Esophagus muscularis mucosa (tissue), 4 donors: Measurements from ENCODE around the gene CTSF. TPM values are rescaled to one million over a fixed set of nuclear protein-coding genes. Genes with fewer than 3 reads are reported as not detected.
A peak's percentile ranks its signal among the peaks of the same experiment; 100 is the strongest.
"Not testable (repeated sequence)": the region's sequence is repeated elsewhere in the genome, so short reads cannot be mapped to it uniquely, and the experiment has no call there.

Source experiments
- DNase-seq: peaks from one replicate; pipeline ENCODE4 v3.0.0-alpha.2; 2017; ENCODE audit errors: extremely low spot score
- H3K27ac ChIP-seq, 4 donors: fragments of 200-600 bp; sonication (generic); replicated peaks in 1 of 4; 1 replicate in 3 of 4; 2 replicates in 1 of 4; pipeline ENCODE4 v1.5.1; 2016 to 2019; ENCODE audit warnings: mild to moderate bottlenecking in 1 of 4
- H3K27me3 ChIP-seq, 4 donors: fragments of 200-600 bp; sonication (generic); one replicate each; pipeline versions ENCODE4 v1.5.1 to v1.6.0; 2016 to 2019
- H3K36me3 ChIP-seq, 4 donors: fragments of 200-600 bp; sonication (generic); one replicate each; pipeline ENCODE4 v1.5.1; 2016 to 2019
- H3K4me1 ChIP-seq, 4 donors: fragments of 200-600 bp; sonication (generic); one replicate each; pipeline ENCODE4 v1.5.1; 2016 to 2019
- H3K4me3 ChIP-seq, 4 donors: fragments of 200-600 bp; sonication (generic); 1 replicate in 2 of 4; 2 replicates in 2 of 4; pipeline ENCODE4 v1.5.1; 2016 to 2019; ENCODE audit warnings: mild to moderate bottlenecking in 4 of 4, moderate library complexity in 1 of 4
- H3K9me3 ChIP-seq, 4 donors: fragments of 200-600 bp; sonication (generic); 1 replicate in 3 of 4; 2 replicates in 1 of 4; pipeline ENCODE4 v1.5.1; 2016 to 2019
- CTCF ChIP-seq, 3 experiments: fragments of 200-600 bp in 2 of 3; fragments of 450-650 bp in 1 of 3; sonication (generic) in 2 of 3; IDR thresholded peaks; one replicate each; pipeline ENCODE4 v1.5.1; 2017 to 2019; ENCODE audit warnings: antibody characterized with exemption in 3 of 3, mild to moderate bottlenecking in 2 of 3, moderate library complexity in 1 of 3
- EP300 ChIP-seq: sonication (generic); formaldehyde crosslinking; IDR thresholded peaks from one replicate; pipeline ENCODE4 v1.6.1; 2017; ENCODE audit warnings: antibody characterized with exemption
- POLR2A ChIP-seq: fragments of 450-650 bp; IDR thresholded peaks from one replicate; pipeline ENCODE4 v1.6.1; 2017; ENCODE audit warnings: antibody characterized with exemption, moderate library complexity, mild to moderate bottlenecking, low read depth
- POLR2AphosphoS5 ChIP-seq, 2 donors: sonication (generic); formaldehyde crosslinking; IDR thresholded peaks; one replicate each; pipeline ENCODE4 v1.6.1; 2017; ENCODE audit warnings: antibody characterized with exemption in 2 of 2
- WGBS: methylation state at CpG from one replicate; pipeline ENCODE4 v1.1.5; 2018; 5-methylcytosine and 5-hydroxymethylcytosine counted together
- intact Hi-C: fragments of 100-400 bp; cut with DNase I; formaldehyde crosslinking; loops from one replicate; pipeline ENCODE4 v1.15.1; 2023
- total RNA-seq, 4 donors: library from RNA; depleted of rRNA; stranded (reverse); fragments of >200 nt; gene quantifications; one replicate each; pipeline versions ENCODE4 v1.1.0 to v1.2.1, GENCODE V29; 2016

Gene CTSF
- total RNA-seq, 4 donors from 2014 or later: 73.1 to 112 (median 96.6) TPM

- intact Hi-C loops: no loop called here
- no peak overlapping the region for H3K27ac ChIP-seq
- H3K36me3 ChIP-seq: no peaks in the 10 kb centered on the region
- TF ChIP-seq POLR2AphosphoS5 (IDR thresholded peaks at IDR 0.05) (no peak), EP300 (no peak), CTCF (IDR thresholded peaks at IDR 0.05) (no peak), POLR2A (no peak)
- DNase-seq: no peak
- no peaks in the 10 kb centered on the region for H3K27me3 ChIP-seq
- peaks cover 15 to 28% (median 22%) of the 10 kb centered on the region in 4 donors for H3K4me1 ChIP-seq
- no peaks in the 10 kb centered on the region for H3K9me3 ChIP-seq
- no peak overlapping the region for H3K4me3 ChIP-seq
- WGBS: 82% methylated on average over 1 of the region's 1 CpG
Measured at GRCh38 chr11:66612458-66612857, 44.1 kb upstream of the CTSF start.

GRCh38 chr11:66609721-66610617, 41.6 kb upstream of the CTSF start:
- Histone ChIP-seq H3K36me3 (peaks cover 8 to 16% (median 14%) of the 10 kb centered on the region in 4 donors), H3K27ac (no peak overlapping the region), H3K9me3 (no peaks in the 10 kb centered on the region), H3K4me1 (peaks cover 16 to 26% (median 23%) of the 10 kb centered on the region in 4 donors), H3K27me3 (no peaks in the 10 kb centered on the region), H3K4me3 (no peak overlapping the region)
- intact Hi-C loops: no loop called here
- no peak for TF ChIP-seq POLR2A
- TF ChIP-seq CTCF (IDR thresholded peaks at IDR 0.05): no peak
- no peak for TF ChIP-seq EP300
- TF ChIP-seq POLR2AphosphoS5 (IDR thresholded peaks at IDR 0.05): no peak
- WGBS: 81% methylated on average over 4 of the region's 4 CpGs
- DNase-seq: no peak

GRCh38 chr11:66607126-66607834, 38.9 kb upstream of the CTSF start:
- 36% methylated on average over 7 of the region's 8 CpGs for WGBS
- Histone ChIP-seq H3K27ac (peak overlapping the region; percentile 84 to 87 (median 86)), H3K4me3 (no peak overlapping the region), H3K9me3 (no peaks in the 10 kb centered on the region), H3K4me1 (peaks cover 20 to 32% (median 26%) of the 10 kb centered on the region in 4 donors), H3K36me3 (peaks cover 8 to 33% (median 27%) of the 10 kb centered on the region in 4 donors), H3K27me3 (no peaks in the 10 kb centered on the region)
- DNase-seq: peak; percentile 92
- TF ChIP-seq CTCF (IDR thresholded peaks at IDR 0.05) (no peak), POLR2AphosphoS5 (IDR thresholded peaks at IDR 0.05) (peak; percentile 61 to 66), EP300 (no peak), POLR2A (no peak)
- intact Hi-C loops: no loop called here

GRCh38 chr11:66606608-66607007, 38.2 kb upstream of the CTSF start:
- DNase-seq, intact Hi-C loops, H3K27me3 ChIP-seq, H3K9me3 ChIP-seq, H3K4me3 ChIP-seq: not testable (repeated sequence)
- WGBS: 91% methylated on average over 3 of the region's 3 CpGs
- Histone ChIP-seq H3K36me3 (peaks cover 8 to 33% (median 27%) of the 10 kb centered on the region in 4 donors), H3K4me1 (peaks cover 26 to 38% (median 33%) of the 10 kb centered on the region in 4 donors), H3K27ac (peak overlapping the region; percentile 84 to 87 (median 86))

- Histone ChIP-seq H3K4me3 (no peak overlapping the region), H3K9me3 (no peaks in the 10 kb centered on the region), H3K27ac (no peak overlapping the region), H3K36me3 (peaks cover 16 to 54% (median 43%) of the 10 kb centered on the region in 4 donors), H3K4me1 (peaks cover 26 to 41% (median 36%) of the 10 kb centered on the region in 4 donors), H3K27me3 (no peaks in the 10 kb centered on the region)
- intact Hi-C loops: no loop called here
- WGBS: 97% methylated on average over 5 of the region's 5 CpGs
- no peak for DNase-seq
- TF ChIP-seq POLR2AphosphoS5 (IDR thresholded peaks at IDR 0.05) (no peak), CTCF (IDR thresholded peaks at IDR 0.05) (no peak), EP300 (no peak), POLR2A (no peak)
Measured at GRCh38 chr11:66604155-66604554, 35.7 kb upstream of the CTSF start.
